H9 (cell line): Measurements from ENCODE around the gene STON2. TPM values are rescaled to one million over a fixed set of nuclear protein-coding genes. Genes with fewer than 3 reads are reported as not detected.

Experiments
- DNase-seq: peaks from one replicate; pipeline ENCODE4 v3.0.0-alpha.2; 2017
- H2AFZ ChIP-seq: one replicate; pipeline ENCODE4 v1.6.1; 2013; ENCODE audit warnings: mild to moderate bottlenecking, low read length, control low read depth, moderate library complexity
- H2AK5ac ChIP-seq: 2 replicates; pipeline ENCODE4 v1.6.1; 2013; ENCODE audit warnings: low read length, control low read depth, mixed read lengths; ENCODE audit not compliant: insufficient read length
- H2BK120ac ChIP-seq: one replicate; pipeline ENCODE4 v1.6.1; 2013; ENCODE audit warnings: low read depth, mild to moderate bottlenecking, low read length, control low read depth, inconsistent platforms; ENCODE audit not compliant: poor library complexity, severe bottlenecking
- H2BK12ac ChIP-seq: 2 replicates; pipeline ENCODE4 v1.6.1; 2013; ENCODE audit warnings: low read length, control low read depth, mixed read lengths, low read depth; ENCODE audit not compliant: insufficient read length
- H2BK15ac ChIP-seq: 2 replicates; pipeline ENCODE4 v1.6.1; 2013; ENCODE audit warnings: low read depth, low read length, control low read depth
- H2BK20ac ChIP-seq: one replicate; pipeline ENCODE4 v1.6.1; 2013; ENCODE audit warnings: low read depth, mild to moderate bottlenecking, low read length, control low read depth, inconsistent platforms; ENCODE audit not compliant: poor library complexity, severe bottlenecking
- H2BK5ac ChIP-seq: 2 replicates; pipeline ENCODE4 v1.6.1; 2013; ENCODE audit warnings: low read length, control low read depth, mixed read lengths; ENCODE audit not compliant: insufficient read length
- H3K14ac ChIP-seq: 2 replicates; pipeline ENCODE4 v1.6.1; 2013; ENCODE audit warnings: low read length, control low read depth; ENCODE audit not compliant: insufficient read depth
- H3K18ac ChIP-seq: 2 replicates; pipeline ENCODE4 v1.6.1; 2013; ENCODE audit warnings: low read depth, mild to moderate bottlenecking, mixed read lengths, low read length, control low read depth; ENCODE audit not compliant: insufficient read length
- H3K23ac ChIP-seq: 2 replicates; pipeline ENCODE4 v1.6.1; 2013; ENCODE audit warnings: low read length, control low read depth, mixed read lengths, low read depth; ENCODE audit not compliant: insufficient read length
- H3K23me2 ChIP-seq: 2 replicates; pipeline ENCODE4 v1.6.1; 2013; ENCODE audit warnings: low read depth, mild to moderate bottlenecking, mixed read lengths, low read length, control low read depth; ENCODE audit not compliant: insufficient read length, poor library complexity, severe bottlenecking
- H3K27ac ChIP-seq: 2 replicates; pipeline ENCODE4 v1.5.1; 2013; ENCODE audit warnings: low read length, control low read depth, mixed read lengths, low read depth; ENCODE audit not compliant: insufficient read length
- H3K27me3 ChIP-seq: 2 replicates; pipeline ENCODE4 v1.6.1; 2013; ENCODE audit warnings: low read length, control low read depth, inconsistent platforms; ENCODE audit not compliant: insufficient read depth
- H3K4ac ChIP-seq: 2 replicates; pipeline ENCODE4 v1.6.1; 2013; ENCODE audit warnings: low read depth, mild to moderate bottlenecking, control low read depth, inconsistent platforms, low read length, moderate library complexity
- H3K4me1 ChIP-seq: 2 replicates; pipeline ENCODE4 v1.6.1; 2013; ENCODE audit warnings: low read length, control low read depth, inconsistent platforms; ENCODE audit not compliant: insufficient read depth
- H3K4me2 ChIP-seq: 2 replicates; pipeline ENCODE4 v1.6.1; 2013; ENCODE audit warnings: low read length, control low read depth, mixed read lengths; ENCODE audit not compliant: insufficient read length, insufficient read depth
- H3K56ac ChIP-seq: 2 replicates; pipeline ENCODE4 v1.6.1; 2013; ENCODE audit warnings: low read depth, mild to moderate bottlenecking, mixed read lengths, low read length, control low read depth; ENCODE audit not compliant: insufficient read length
- H3K79me1 ChIP-seq: 2 replicates; pipeline ENCODE4 v1.6.1; 2013; ENCODE audit warnings: low read depth, mild to moderate bottlenecking, moderate library complexity, low read length, control low read depth, inconsistent platforms; ENCODE audit not compliant: insufficient read depth, poor library complexity, severe bottlenecking
- H3K79me2 ChIP-seq: 2 replicates; pipeline ENCODE4 v1.6.1; 2013; ENCODE audit warnings: low read length, control low read depth, inconsistent platforms; ENCODE audit not compliant: insufficient read depth
- H3K9ac ChIP-seq: 2 replicates; pipeline ENCODE4 v1.6.1; 2013; ENCODE audit warnings: low read length, control low read depth, mixed read lengths; ENCODE audit not compliant: insufficient read length; ENCODE audit errors: extremely low read depth
- H3K9me3 ChIP-seq: one replicate; pipeline ENCODE4 v1.6.1; 2013; ENCODE audit warnings: low read depth, low read length, inconsistent platforms; ENCODE audit not compliant: control insufficient read depth
- H3T11ph ChIP-seq: one replicate; pipeline ENCODE4 v1.6.1; 2013; ENCODE audit warnings: mild to moderate bottlenecking, low read length, control low read depth, inconsistent platforms
- H4K20me1 ChIP-seq: one replicate; pipeline ENCODE4 v1.6.1; 2013; ENCODE audit not compliant: control insufficient read depth, insufficient read length, insufficient read depth
- H4K5ac ChIP-seq: 2 replicates; pipeline ENCODE4 v1.6.1; 2013; ENCODE audit warnings: low read depth, mild to moderate bottlenecking, mixed read lengths, low read length, control low read depth; ENCODE audit not compliant: insufficient read length
- H4K8ac ChIP-seq: replicated peaks from 2 replicates; pipeline ENCODE4 v1.6.1; 2013; ENCODE audit warnings: low read length, control low read depth, mixed read lengths, low read depth; ENCODE audit not compliant: insufficient read length
- H4K91ac ChIP-seq: 2 replicates; pipeline ENCODE4 v1.6.1; 2013; ENCODE audit warnings: low read depth, mild to moderate bottlenecking, moderate library complexity, mixed read lengths, low read length, control low read depth; ENCODE audit not compliant: insufficient read length
- H3K27ac Mint-ChIP-seq, 3 experiments: 2 replicates in 2 of 3; 3 replicates in 1 of 3; pipeline ENCODE4 v1.8.0; 2020 to 2021; ENCODE audit warnings: mixed read lengths in 3 of 3, mild to moderate bottlenecking in 1 of 3, moderate library complexity in 1 of 3
- H3K27me3 Mint-ChIP-seq: 2 replicates; pipeline ENCODE4 v1.8.0; 2021; ENCODE audit warnings: low read depth, mild to moderate bottlenecking, moderate library complexity, mixed read lengths
- H3K36me3 Mint-ChIP-seq, 3 experiments: 2 replicates in 2 of 3; 3 replicates in 1 of 3; pipeline ENCODE4 v1.8.0; 2020 to 2021; ENCODE audit warnings: low read depth in 3 of 3, mixed read lengths in 3 of 3; ENCODE audit not compliant: insufficient read depth in 1 of 3
- H3K4me1 Mint-ChIP-seq, 2 experiments: 2 replicates each; pipeline ENCODE4 v1.8.0; 2020; ENCODE audit warnings: mixed read lengths in 2 of 2
- H3K4me3 Mint-ChIP-seq, 2 experiments: 2 replicates in 1 of 2; 3 replicates in 1 of 2; pipeline ENCODE4 v1.8.0; 2020 to 2021; ENCODE audit warnings: mild to moderate bottlenecking in 2 of 2, mixed read lengths in 2 of 2, moderate library complexity in 1 of 2
- H3K9me3 Mint-ChIP-seq, 2 experiments: 2 replicates in 1 of 2; 3 replicates in 1 of 2; pipeline ENCODE4 v1.8.0; 2020; ENCODE audit warnings: mild to moderate bottlenecking in 2 of 2, mixed read lengths in 2 of 2, moderate library complexity in 1 of 2
- WGBS: extraction: QIAGEN DNeasy Blood & Tissue Kit; methylation state at CpG from one replicate; pipeline ENCODE4 v1.1.7; 2013; ENCODE audit warnings: missing lambda C conversion rate, low lambda C conversion rate, mixed read lengths; ENCODE audit not compliant: insufficient read length; ENCODE audit errors: extremely low coverage; 5-methylcytosine and 5-hydroxymethylcytosine counted together
- total RNA-seq: library from RNA; stranded (reverse); gene quantifications from 2 replicates; pipeline ENCODE4 v1.2.1, GENCODE V29; 2021
- TF ChIP-seq, protein P1 (sequence below): fragments of 200-600 bp; sonication (generic); conservative IDR thresholded peaks from 3 replicates; pipeline ENCODE4 v1.8.0; 2021; ENCODE audit warnings: antibody characterized with exemption, mild to moderate bottlenecking

The STON2 gene
- total RNA-seq, 1 experiment from 2014 or later, result 62.9 TPM

DNA sequence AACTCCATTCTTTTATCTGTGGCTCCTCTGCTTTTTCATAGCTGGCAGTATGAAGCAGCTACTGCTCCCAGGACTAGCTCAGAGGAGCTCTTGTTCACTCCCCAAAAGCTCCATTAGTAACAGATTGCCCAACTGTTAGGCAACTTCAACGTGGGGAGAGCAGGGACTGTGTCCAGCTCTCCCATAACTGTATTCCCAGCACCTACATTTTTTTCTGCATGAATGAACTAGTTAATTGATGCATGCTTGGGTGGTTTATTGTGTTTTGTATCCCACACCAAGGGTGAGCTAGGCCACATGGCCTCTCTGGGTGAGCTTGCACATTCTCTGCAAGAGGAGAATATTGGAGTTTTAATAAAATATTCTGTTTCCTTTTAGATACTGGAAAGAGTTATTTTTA lies 15.2 kb downstream of the STON2 start:
- Histone ChIP-seq H3K4me2 (no peak overlapping the region), H3K4ac (no peak overlapping the region), H3T11ph (no peak overlapping the region), H3K23ac (no peak overlapping the region), H3K9ac (no peak overlapping the region), H4K20me1 (no peaks in the 10 kb centered on the region), H2BK20ac (no peak overlapping the region), H2BK120ac (no peak overlapping the region), H3K23me2 (no peaks in the 10 kb centered on the region), H4K5ac (no peak overlapping the region), H3K79me2 (no peaks in the 10 kb centered on the region), H4K8ac (no peak overlapping the region), H2AFZ (no peak overlapping the region), H3K27ac (no peak overlapping the region), H3K56ac (no peak overlapping the region), H2BK15ac (no peak overlapping the region), H2BK5ac (no peak overlapping the region), H3K27me3 (no peaks in the 10 kb centered on the region), H4K91ac (no peak overlapping the region), H3K79me1 (no peaks in the 10 kb centered on the region), H3K9me3 (no peaks in the 10 kb centered on the region), H3K14ac (no peak overlapping the region), H2AK5ac (no peak overlapping the region), H2BK12ac (no peak overlapping the region), H3K18ac (no peak overlapping the region), H3K4me1 (peaks cover 7% of the 10 kb centered on the region; the same call in 1 of the 2 replicates)
- peaks cover 16 to 20% of the 10 kb centered on the region in 2 experiments for H3K4me1 Mint-ChIP-seq
- no CpG with 5 or more reads among the region's 1 CpG for WGBS
- peaks cover 9 to 25% (median 18%) of the 10 kb centered on the region in 3 experiments for H3K36me3 Mint-ChIP-seq
- H3K27ac Mint-ChIP-seq, result 0 out of 7 replicates have a peak overlapping the region, but pooled peaks of 1 of the 3 experiments have one; percentile 15
- peaks cover 7 to 8% of the 10 kb centered on the region in 2 experiments; a peak in 4 of 5 replicates for H3K9me3 Mint-ChIP-seq
- no peaks in the 10 kb centered on the region for H3K27me3 Mint-ChIP-seq
- TF ChIP-seq, protein P1, sequence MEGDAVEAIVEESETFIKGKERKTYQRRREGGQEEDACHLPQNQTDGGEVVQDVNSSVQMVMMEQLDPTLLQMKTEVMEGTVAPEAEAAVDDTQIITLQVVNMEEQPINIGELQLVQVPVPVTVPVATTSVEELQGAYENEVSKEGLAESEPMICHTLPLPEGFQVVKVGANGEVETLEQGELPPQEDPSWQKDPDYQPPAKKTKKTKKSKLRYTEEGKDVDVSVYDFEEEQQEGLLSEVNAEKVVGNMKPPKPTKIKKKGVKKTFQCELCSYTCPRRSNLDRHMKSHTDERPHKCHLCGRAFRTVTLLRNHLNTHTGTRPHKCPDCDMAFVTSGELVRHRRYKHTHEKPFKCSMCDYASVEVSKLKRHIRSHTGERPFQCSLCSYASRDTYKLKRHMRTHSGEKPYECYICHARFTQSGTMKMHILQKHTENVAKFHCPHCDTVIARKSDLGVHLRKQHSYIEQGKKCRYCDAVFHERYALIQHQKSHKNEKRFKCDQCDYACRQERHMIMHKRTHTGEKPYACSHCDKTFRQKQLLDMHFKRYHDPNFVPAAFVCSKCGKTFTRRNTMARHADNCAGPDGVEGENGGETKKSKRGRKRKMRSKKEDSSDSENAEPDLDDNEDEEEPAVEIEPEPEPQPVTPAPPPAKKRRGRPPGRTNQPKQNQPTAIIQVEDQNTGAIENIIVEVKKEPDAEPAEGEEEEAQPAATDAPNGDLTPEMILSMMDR, result no peak
- no peak for DNase-seq
- no peak overlapping the region for H3K4me3 Mint-ChIP-seq
